Stimulated activated CD4-positive, alpha-beta T cell treated with anti-CD3 and anti-CD28 coated beads, Interleukin-12 subunit alpha, Interleukin-12 subunit beta, amount 100 ng/mL, for 48 hours (primary cell): ENCODE measurements around the gene FAM180A.

Source experiments
- DNase-seq, 3 donors: peaks; one replicate each; pipeline ENCODE4 v3.0.0-alpha.2; 2020; ENCODE audit warnings: low read depth in 2 of 3, low spot score in 1 of 3

FAM180A gene

DNA sequence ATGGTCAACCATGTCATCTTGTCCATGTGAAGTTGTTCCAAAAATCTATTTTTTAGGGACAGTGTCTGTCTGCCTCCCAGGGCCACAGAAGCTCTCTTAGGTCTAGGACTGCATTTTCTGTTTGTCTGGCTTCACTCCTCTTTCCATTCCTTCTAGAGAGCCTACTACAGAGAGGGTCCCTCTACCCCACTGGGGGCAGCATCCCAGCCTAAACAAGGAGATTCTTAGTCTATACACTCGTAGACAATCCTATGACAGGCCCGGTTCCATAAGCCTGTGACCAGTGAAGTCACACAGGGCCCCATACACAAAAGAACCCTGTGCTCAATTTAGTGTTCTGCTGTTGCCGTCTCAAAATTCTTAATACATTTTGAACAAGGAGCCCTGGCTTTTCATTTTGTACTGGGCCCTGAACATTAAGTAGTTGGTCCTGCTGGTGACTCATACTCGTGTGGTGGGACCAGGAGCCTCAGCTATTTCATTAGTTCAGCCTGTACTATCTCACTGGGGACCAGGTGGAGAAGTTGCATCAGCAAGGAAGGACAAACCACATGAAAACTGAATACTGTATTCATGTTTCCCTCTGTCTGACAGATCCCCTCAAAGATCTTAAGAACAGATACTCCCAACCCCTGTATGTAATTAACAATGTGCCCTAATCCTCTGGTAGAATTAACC is 23.5 kb upstream of the FAM180A start:
- no peak for DNase-seq

DNA sequence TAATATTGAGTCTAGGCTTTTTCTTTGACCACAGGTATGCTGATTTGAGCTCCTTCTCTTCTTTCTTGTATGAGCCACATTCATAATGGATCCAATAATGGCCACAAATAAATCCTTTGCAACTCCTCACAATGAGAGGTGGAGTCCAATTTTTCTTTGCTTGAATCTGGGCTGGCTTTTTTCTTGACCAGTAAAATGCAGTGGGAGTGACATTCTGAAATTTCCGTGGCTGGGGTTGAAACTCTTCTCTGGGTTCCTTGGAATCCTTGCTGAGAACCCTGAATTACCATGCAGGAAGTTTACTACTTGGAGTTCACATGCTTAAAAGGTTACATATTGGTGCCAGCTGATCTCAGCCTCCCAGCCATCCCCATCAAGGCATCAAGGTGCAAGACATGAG is 22.4 kb upstream of the FAM180A start:
- no peak for DNase-seq

DNA sequence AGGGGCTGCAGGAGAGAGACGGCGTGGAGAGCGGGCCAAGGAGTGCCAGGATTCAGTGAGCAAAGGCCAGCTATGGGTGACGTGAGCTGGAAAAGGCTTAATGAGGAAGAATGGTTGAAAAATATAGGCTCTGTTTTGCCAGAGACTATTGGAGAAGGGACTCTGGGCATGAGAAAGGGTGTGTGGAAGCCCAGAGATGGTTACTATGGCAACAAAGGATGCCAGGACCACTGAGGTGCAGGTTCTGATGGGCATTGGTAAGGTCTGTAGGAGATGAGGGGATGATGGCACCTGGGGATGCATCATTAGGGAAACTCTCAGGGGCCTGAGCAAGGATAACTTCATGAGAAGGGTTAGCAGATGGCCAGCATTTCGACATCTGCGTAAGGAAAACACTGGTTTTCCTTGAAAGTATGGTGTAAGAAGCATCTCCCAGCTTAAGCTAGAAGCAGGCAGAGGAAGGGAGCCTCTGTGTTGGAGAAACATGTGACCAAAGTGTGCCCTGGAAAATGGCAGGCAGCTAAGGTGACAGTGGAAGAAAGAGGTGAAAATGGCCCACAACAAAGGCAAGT is 21.6 kb upstream of the FAM180A start:
- DNase-seq: no peak

DNA sequence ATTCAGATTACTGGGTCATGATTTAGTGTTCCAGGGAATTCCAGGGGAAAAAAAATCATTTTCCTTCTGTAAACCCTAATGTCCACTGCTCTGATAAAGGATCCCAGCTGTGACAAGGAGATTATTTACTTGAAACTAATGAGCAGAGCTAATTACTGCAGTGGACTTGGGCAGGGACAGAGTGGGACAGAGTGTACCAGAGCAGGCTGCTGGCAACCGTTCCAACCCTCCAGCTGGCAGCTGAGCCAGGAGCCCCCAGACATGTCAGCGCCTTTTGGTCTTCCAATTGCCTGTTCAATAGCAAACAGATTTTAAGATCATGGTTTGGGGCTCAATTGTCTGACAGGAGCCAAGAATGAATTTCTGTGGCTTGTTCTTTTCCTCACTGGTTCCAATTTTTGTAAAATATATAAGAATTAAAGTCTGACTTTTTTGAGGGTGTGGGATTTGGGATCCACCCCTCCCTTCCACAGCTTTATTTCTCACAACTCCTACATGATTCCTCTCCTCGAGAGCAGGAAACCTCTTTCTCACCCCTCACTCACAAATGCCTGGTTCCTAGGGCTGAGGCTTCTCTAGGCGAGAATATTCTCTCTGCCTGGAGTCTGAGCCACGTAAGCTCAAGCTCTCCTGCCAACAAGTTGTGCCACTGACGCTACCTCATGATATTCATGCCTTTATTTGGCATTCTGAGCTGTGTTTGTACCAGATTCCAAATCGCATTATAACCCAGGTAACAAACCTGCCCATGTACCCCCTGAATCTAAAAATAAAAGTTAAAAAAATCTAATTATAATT is 20.6 kb upstream of the FAM180A start:
- DNase-seq: no peak

DNA sequence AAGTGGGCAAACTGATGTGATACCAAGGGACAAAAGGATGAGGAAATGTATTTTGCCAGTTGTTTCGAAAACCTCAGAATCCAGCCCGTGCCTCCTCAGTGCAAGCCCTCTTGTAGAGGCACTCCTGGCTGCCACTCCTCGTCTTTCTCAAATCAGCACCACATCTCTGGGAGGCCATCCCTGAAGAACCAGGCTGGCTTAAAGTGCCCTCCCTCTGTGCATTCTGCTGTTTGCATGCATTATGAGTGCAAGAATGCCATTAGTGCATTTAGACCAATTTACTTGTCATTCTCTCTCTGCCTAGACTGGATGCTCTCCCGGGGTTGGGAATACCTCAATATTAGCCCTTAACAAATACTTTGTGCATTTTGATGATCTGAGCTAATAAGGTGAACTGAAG is 19.9 kb upstream of the FAM180A start:
- DNase-seq: no peak

DNA sequence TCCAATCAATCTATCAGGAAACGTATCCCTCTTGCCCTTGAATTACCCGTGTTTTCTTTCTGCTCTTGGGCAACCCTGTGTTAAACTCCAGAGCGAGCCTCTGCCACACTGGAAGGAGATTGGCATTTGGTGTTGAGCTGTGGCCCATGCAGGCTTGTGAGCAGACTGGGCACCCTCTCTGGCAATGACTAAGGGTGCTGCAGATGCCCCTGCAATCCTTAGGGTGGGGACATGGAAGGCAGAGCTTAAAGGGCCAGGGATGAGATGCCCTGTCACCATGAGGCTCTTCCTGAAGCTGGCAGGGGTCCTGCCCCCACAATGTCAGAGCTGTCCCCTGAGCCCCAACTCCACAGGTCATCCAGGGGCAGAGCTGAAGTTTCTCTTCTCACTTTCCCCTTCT is 19.5 kb upstream of the FAM180A start:
- DNase-seq: no peak

DNA sequence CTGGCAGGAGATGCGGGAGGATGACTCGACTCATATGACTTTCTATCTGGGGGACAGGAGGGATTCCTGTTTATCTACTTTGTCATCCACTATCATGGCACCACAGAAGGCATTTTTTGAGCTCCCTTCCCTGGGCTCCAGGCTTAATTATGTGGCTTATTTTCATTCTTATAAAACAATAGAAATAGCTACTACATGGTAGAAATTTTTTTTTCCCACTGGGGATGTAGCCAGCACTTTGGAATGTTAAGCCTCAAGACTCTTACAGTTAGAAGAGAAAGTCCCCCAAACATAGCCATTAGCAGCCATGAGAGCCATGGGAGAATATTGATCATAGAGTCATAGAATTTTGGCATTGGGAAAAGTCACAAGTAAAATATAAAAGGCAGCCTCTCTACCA is 14.6 kb upstream of the FAM180A start:
- DNase-seq: no peak

DNA sequence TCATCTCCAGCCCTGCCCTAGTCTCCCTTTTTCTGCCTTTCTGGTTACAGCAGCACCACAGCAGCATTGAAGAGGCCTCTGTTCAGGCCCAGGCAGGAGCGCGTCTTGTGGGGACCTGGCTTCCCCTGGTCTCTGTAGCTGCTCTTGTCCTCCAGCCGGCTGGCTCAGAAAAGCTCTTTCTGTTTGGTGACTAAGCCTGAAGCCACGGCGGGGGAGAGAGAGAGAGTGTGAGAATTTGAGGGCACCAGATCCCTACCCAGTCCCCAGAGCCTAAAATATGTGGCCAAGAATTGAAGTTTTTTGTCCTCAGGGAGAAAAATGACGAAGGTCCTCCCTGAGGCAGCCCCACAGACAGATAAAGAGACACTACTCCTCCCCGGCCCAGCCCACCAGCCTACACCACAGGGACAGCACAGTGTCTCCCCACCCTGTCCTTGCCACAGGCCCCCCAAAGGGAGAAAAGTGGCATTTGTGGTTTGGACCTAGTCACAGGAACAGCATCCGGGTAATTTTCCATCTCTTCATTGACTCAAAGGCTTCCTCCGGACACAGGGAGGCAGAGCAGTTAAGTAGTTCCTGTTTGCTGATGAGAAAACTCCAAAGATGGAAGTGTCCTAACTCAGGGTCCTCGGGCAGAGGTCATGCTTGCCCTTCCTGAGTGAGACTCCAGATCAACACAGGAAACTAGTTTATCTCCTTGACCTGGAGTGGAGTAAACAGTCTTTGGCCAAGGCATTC is 13.3 kb upstream of the FAM180A start:
- no peak for DNase-seq

DNA sequence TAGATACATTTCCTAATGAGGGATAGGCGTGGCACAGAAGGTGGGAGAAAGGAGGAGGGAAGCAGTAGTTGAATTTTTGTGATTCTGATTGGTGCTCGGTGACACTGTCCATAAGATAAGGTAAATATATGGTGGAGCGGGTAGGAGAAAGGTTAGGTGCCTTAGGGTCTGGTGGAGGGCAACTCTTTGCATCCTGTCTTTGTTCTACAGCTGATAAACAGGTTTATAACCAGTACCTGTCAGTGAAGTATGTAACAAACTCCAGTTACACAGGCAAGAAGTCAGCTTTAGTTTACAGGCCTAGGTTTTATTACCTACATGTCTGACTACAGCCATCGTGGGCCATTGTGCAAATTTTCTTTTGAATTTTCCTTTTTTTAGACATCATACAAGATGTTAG is 10.9 kb upstream of the FAM180A start:
- no peak for DNase-seq

DNA sequence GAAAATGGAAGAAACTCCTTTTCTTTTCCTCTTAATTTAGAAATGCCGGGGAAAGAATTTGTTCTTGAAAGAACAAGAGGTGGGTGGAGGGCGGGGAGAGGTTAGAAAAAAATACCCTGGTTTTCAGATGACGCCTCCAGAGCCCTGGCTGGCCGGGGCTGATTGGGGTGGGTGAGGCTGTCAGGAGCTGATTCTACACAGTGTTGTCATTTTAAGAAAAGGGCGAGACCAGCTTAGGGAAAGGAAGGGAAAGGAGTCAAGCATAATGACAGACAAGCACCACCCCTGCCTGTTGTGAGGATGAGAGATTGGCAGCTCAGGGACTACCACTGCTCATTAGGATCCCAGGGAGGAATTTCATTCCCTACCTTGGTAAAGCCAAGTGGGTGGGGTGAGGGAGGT is 9.9 kb upstream of the FAM180A start:
- no peak for DNase-seq

DNA sequence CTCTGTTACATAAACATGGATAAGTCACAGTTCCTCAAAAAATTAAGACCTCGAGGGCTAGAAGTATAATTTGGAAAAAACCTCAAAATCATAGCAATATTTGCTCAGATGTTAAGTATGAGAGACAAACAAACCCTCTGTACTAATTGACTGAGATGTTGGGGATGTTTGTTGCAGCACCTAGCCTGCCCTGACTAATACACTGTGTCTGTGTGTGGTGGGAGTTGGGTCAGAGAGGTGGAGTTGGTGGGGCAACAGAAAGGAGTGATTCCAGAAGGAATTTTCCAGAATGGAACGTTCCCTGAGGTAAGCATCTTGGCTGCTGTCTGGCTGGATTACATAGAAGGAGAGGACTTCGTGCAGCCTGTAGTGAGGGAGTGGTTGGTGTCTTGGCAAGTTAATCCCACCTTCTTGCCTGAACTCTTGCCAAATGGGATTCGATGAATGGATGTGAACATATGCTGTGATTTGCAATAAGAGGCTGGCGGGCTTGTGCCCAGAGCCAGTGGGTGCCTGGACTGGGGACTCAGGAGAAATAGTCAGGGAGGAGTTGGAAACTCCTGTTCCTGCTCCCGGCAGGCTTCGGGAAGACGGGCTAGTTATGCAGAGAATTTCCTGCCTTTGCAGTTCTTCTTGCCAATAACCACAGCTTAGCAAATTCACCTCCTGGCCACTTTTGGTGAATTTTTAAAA is 9.3 kb upstream of the FAM180A start:
- DNase-seq: no peak

DNA sequence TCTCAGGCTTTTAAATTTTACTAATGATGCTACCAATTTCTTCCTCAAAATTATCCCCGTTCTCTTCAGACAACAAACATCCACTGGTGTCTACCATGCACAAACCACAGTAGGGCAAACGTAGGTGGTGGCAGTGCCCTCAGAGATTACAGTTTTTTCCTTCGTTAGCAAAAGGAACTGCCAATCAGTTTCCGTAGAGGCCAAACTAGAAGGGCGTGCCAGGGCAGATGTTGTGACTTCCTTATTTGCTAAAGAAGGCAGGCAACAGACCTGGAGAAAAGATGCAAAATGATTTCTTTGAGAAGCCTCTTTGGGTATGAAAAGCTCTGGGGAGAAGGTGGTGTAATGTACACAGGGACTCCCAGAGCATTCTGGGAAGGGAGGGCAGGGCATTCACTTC is 7.6 kb upstream of the FAM180A start:
- DNase-seq: no peak

DNA sequence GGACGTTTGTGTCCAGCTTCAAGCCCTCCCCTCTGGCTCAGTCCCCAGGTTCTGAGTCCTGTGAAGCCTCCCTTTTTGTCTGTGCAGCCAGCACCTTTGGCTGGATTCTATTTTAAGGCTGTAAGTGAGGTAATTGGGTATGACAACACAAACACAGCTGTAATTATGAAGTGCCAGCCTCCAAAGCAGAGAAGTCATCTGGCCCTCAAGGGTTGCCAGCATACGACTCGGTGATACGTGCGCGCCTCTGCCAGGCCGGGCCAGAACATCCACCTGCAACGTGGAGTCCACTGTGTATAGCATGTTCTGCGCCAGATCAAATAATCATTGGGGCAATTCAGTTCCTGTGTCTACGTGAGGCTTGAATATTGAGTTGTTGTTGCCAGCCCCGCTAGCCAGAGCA is 6.7 kb upstream of the FAM180A start:
- DNase-seq: no peak

DNA sequence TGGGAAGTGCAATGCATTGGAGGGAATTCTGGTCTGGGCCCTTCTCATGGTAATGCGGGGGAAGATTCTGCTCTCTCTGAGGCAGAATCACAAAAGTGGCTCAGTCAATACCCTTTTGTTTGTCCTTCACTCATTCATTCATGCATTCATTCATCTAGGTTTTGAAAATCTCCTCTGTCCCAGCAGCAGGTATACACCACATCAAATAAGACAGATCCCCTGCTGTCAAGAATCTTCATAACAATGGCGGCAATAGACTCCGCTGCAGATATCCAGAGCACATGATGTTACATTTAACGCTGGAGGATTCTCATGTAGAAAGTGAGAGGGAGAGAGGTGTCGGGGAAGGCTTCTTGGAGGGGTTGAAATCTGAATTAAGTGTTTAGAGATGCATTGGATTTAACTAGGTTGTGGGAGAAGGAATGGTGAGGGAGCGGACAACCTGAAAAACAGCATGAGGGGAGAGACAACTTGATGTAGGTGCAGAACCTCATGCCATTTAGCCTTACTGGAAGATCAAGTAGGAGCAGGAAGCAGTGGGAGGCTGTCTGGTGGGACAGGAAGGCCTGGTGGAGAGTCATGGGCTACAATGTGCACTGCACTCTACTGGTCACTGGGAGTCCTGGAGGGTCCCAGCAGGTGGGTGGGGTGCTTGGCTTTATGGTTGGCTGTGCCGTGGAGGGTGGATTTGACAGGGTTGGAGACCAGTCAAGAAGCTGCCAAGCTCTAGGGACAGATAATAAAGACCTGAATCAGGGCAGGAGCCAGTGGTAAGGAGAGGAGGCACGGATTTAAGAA is 5.2 kb upstream of the FAM180A start:
- DNase-seq: no peak

DNA sequence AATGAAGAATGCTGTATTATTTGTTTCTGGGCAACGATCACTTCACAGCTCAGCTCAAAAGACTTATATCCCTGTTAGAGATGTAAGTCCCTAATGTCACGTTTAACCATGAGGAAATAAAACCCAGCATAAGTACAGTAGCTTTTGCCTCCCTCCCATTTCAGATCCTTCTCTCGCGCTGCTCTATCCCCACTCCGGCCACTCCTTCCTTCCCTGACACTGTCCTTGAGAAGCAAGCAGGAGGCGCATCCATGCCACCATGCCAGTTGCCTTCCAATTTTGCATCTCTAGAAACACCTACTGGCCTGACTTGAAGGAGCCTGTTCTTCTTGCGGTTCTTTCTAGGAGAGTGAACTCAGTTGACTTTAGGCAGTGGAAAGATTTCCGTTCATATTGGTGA is 1.2 kb downstream of the FAM180A start:
- no peak for DNase-seq

DNA sequence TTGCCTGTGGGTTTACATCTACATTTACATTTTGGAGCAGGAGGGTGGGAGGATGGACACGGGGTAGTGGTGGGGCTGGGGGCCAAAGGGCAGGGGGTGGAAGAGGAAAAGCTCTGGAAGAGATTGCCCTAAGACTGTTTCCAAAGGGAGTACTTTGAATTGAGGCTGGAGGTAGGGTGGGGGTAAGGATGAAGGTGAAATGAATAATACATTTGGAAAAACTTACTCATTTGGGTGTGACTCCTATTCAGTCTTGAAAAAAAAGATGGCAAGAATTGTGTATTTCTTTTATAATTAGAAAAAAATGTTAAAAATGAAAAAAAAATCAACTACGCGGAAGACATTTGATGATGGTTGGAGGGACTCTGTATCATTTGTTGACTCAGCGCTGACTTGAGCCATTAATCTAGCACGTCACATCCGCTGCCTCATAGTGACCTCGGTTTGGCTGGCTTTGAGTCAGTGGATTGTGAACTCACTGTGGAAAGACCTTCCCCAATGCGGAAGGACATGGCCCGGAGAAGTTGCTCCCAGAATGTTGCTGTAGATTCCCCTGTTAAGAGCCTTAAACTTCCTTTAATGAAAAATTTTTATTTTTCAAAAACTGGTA is 2.8 kb downstream of the FAM180A start:
- no peak for DNase-seq

DNA sequence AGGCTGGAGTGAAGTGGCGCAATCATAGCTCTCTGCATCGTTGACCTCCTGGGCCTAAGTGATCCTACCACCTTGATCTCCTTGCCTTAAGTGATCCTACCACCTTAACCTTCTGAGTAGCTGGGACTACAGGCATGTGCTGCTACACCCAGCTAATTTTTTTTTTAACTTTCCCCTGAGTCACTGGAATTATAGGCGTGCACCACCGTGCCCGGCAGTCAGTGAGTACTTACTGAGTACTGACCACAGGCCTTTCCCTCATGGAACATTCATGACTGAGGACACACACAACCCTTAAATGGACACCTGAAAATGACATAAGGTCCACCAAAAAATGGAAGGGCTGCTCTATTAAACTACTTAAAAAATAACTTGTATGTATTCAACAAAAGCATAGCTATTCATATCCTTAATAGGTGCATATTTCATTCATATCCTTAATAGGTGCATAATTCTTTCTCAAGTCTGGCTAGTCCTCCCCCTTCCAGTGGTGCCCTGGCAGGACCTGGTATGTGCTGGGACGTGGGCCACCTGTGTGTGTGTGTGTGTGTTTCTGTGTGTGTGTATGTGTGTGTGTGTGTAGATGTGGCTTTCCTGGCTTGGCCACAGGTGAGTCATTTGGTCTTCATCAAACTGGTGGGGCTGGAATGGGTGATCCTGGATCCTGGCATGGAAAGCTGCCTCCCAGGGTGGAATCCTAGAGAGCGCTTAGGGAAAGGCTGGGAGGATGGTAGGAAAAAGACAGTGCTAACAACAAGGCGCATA is 3.5 kb downstream of the FAM180A start:
- DNase-seq: no peak

DNA sequence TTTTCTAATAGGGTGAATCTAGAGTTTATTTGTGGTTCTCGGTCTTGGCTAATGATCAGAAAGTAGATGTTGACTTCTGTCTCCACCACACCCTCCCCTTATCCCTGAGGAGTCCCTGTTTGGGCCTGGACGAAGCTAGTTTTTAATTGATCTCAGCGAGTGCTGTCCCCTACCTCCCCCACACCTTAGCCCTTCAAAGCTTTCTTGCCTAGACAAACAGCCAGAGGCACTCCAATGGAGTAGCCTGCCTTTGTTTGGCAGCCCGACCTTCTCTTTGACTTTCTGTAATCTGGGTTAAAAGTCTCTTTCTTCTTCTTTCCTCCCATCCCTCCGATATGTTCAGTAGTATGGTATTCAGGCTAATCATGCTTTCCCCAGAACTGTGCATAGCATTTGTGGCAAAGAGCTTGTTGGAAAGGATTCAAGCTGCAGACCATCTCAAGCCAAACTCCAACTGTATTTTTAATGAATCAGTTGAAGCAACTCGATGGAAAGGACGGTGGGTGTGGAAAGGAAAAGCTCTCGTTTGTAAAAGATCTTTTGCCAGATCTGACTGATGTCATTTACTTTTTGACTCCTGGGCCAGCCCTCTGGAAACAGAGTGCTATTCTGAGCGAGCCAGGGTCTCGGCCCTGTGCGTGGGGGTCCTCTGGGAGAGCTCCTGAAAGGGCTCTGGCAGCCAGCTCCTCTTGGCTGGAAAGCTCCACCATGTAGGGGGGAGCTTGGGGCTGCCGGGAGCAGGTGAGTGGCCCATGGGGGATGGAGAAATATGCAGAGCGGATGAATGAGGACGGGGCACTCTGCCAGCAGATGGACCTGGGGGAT is 4.5 kb downstream of the FAM180A start:
- no peak for DNase-seq
